ENCODE data around the gene MOB2. TPM values are rescaled to one million over a fixed set of nuclear protein-coding genes. Genes with fewer than 3 reads are reported as not detected.
A peak's percentile ranks its signal among the peaks of the same experiment; 100 is the strongest.

The MOB2 gene
- total and polyA plus RNA-seq, 9 of the 15 experiments (the other 6 are each of a cell fraction or from before 2014, with no cell fraction given) = 0.17 to 36.8 (median 19.2) TPM

DNA sequence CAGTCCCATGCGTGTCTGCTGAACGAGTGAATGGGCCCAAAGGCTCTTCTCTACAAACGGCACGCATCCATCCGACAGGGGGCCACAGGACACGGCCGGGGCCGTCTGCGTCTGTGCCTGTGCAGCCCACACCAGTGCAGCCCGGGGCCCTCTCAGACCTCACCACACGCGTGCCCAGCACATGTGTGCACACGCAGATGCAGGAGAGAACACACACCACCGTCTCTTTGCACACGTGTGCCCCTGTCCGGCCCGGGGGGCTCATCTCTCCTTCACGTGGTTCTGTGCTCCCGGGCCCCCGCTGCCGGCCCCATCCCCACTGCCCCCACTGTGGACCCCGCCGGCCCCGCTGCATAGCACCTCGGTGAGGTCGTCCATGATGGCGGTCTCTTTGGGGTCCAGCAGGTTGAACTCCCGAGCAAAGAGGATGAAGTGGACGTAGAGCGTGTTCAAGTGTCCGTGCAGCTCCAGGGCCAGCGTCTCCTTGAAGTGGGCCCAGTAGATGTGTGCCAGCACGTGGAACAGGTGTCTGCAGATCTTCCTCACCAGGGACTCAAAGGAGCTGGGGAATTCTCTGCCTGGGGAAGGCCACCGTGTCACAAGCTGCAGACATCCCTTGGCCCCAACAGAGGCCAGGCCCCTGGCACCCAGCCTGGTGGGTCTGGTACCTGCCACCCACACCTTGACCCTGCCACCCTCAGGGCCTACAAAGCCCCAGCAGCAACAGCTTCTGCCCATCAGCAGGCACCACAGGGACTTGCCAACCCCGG is 16.5 kb downstream of the MOB2 start:
- no peak overlapping the region for H2AFZ ChIP-seq (ENCODE audit: low read depth, low read length)
- 85% methylated on average over 14 of the region's 35 CpGs for WGBS (ENCODE audit: insufficient coverage, low coverage, missing lambda C conversion rate)
- BruUV-seq (replicated peaks) = no TSS peak
- 0 out of 2 replicates have a peak, but pooled peaks cover 11% of the 10 kb centered on the region for H4K20me1 ChIP-seq (replicated peaks; ENCODE audit: control insufficient read depth, insufficient read depth, low read length)
- H3K4me3 ChIP-seq = no peak overlapping the region
- no peak overlapping the region for H3K4me2 ChIP-seq (ENCODE audit: insufficient read depth, low read length)
- no peaks in the 10 kb centered on the region for H3K79me2 ChIP-seq (ENCODE audit: control insufficient read depth, insufficient read depth, low read length)
- H3K9me3 ChIP-seq (replicated peaks; ENCODE audit: control insufficient read depth, insufficient read depth, low read depth, low read length) = no peaks in the 10 kb centered on the region
- in situ Hi-C loops (cut with MboI) = no loop called here
- ATAC-seq = no peak
- intact Hi-C loops (cut with micrococcal nuclease) = no loop called here
- no peaks in the 10 kb centered on the region for H3K27me3 ChIP-seq (ENCODE audit: control insufficient read depth in 2 of 2, insufficient read depth in 2 of 2, low read length in 2 of 2)
- no peak overlapping the region for H3K27ac ChIP-seq (ENCODE audit: extremely low read depth, low read depth, low read length)
- DNase-seq (ENCODE audit: extremely low read depth in 1 of 4, low spot score in 3 of 4) = no peak
- H3K36me3 ChIP-seq (ENCODE audit: control insufficient read depth, insufficient read depth, low read length) = peaks cover 3% of the 10 kb centered on the region; the same call in 1 of the 3 replicates
- ChIA-PET POLR2A (interaction anchor here (0.8 kb wide), 1 partner anchor 23 kb away, joined by 4 read pairs; no protein-coding TSS in a partner anchor), CTCF (ENCODE audit: low intra/inter-chr PET ratio) (no interaction called here)
- H3K4me1 ChIP-seq (replicated peaks in 1 of 2; ENCODE audit: control insufficient read depth in 2 of 2, insufficient read depth in 2 of 2, low read length in 2 of 2) = peaks cover 0 to 27% of the 10 kb centered on the region in 2 experiments; a peak in 2 of 5 replicates
- no peak for TF ChIP-seq DMBX1 (CRISPR knock-in tag; IDR thresholded peaks at IDR 0.05; ENCODE audit: borderline replicate concordance)
- TF ChIP-seq RBM22 (IDR thresholded peaks at IDR 0.05; ENCODE audit: low read depth, low read length, poor library complexity, severe bottlenecking) = peak; percentile 53
- FAIRE-seq = no peak
- H3K9ac ChIP-seq (ENCODE audit: insufficient read depth in 1 of 2, low read depth in 2 of 2, low read length in 2 of 2) = no peak overlapping the region; a peak in 1 of 4 replicates
- H3K9me1 ChIP-seq (ENCODE audit: control insufficient read depth, insufficient read depth, low read length) = no peaks in the 10 kb centered on the region

DNA sequence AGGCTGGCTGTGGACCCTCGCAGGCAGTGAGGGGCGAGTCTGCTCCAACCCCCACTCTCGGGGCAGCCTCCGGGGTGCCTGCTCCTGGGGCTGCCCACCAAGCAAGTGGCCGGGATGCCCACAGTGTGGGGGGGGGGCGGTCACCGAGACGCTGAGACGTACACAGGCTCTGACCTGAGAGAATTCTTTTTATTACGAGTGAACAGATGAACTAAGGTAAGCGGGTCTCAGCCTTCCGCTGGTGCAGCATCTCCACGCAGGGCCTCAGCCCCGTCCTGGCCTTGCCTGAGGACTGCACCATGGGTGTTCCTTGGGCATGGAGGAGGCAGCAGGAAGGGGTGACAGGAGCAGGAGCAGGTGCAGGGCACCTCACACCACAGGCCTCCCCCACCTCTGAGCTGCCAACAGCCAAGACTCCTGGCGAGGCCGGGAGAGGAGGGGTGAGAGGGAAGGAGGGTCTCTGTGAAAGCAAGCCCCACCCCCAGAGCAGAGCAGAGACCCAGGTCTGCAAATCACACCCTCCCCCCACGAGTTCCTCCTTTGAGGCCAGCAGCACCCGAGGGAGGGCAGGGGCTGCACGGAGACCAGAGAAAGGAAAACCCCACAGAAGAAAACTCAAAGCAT is 17.2 kb downstream of the MOB2 start:
- no peak for FAIRE-seq
- POLR2A ChIA-PET = no interaction called here
- Histone ChIP-seq H3K4me3 (no peak overlapping the region), H2AFZ (ENCODE audit: low read depth, low read length) (no peak overlapping the region), H3K36me3 (ENCODE audit: control insufficient read depth, insufficient read depth, low read length) (peaks cover 3% of the 10 kb centered on the region; the same call in 1 of the 3 replicates), H3K79me2 (ENCODE audit: control insufficient read depth, insufficient read depth, low read length) (no peaks in the 10 kb centered on the region), H3K27me3 (ENCODE audit: control insufficient read depth in 2 of 2, insufficient read depth in 2 of 2, low read length in 2 of 2) (no peaks in the 10 kb centered on the region), H3K4me1 (replicated peaks in 1 of 2; ENCODE audit: control insufficient read depth in 2 of 2, insufficient read depth in 2 of 2, low read length in 2 of 2) (peaks cover 0 to 27% of the 10 kb centered on the region in 2 experiments; a peak in 2 of 5 replicates), H3K4me2 (ENCODE audit: insufficient read depth, low read length) (no peak overlapping the region), H4K20me1 (replicated peaks; ENCODE audit: control insufficient read depth, insufficient read depth, low read length) (0 out of 2 replicates have a peak, but pooled peaks cover 11% of the 10 kb centered on the region), H3K27ac (ENCODE audit: extremely low read depth, low read depth, low read length) (no peak overlapping the region), H3K9me3 (replicated peaks; ENCODE audit: control insufficient read depth, insufficient read depth, low read depth, low read length) (no peaks in the 10 kb centered on the region), H3K9me1 (ENCODE audit: control insufficient read depth, insufficient read depth, low read length) (no peaks in the 10 kb centered on the region), H3K9ac (ENCODE audit: insufficient read depth in 1 of 2, low read depth in 2 of 2, low read length in 2 of 2) (no peak overlapping the region)
- TSS peak; percentile 50 for BruUV-seq (replicated peaks)
- ATAC-seq = no peak
- intact Hi-C loops (cut with micrococcal nuclease) (no loop called here), in situ Hi-C loops (cut with MboI) (no loop called here)
- CTCF ChIA-PET (ENCODE audit: low intra/inter-chr PET ratio) = no interaction called here
- 64% methylated on average over 13 of the region's 19 CpGs for WGBS (ENCODE audit: insufficient coverage, low coverage, missing lambda C conversion rate)
- DNase-seq (ENCODE audit: extremely low read depth in 1 of 4, low spot score in 3 of 4) = no peak
- no peak for TF ChIP-seq TSC22D4 (tag; IDR thresholded peaks at IDR 0.05)
- no peak for TF ChIP-seq CHD4 (IDR thresholded peaks at IDR 0.05; ENCODE audit: insufficient read depth, insufficient replicate concordance, low read depth, low read length, poor library complexity, severe bottlenecking)
- TF ChIP-seq, protein P1, sequence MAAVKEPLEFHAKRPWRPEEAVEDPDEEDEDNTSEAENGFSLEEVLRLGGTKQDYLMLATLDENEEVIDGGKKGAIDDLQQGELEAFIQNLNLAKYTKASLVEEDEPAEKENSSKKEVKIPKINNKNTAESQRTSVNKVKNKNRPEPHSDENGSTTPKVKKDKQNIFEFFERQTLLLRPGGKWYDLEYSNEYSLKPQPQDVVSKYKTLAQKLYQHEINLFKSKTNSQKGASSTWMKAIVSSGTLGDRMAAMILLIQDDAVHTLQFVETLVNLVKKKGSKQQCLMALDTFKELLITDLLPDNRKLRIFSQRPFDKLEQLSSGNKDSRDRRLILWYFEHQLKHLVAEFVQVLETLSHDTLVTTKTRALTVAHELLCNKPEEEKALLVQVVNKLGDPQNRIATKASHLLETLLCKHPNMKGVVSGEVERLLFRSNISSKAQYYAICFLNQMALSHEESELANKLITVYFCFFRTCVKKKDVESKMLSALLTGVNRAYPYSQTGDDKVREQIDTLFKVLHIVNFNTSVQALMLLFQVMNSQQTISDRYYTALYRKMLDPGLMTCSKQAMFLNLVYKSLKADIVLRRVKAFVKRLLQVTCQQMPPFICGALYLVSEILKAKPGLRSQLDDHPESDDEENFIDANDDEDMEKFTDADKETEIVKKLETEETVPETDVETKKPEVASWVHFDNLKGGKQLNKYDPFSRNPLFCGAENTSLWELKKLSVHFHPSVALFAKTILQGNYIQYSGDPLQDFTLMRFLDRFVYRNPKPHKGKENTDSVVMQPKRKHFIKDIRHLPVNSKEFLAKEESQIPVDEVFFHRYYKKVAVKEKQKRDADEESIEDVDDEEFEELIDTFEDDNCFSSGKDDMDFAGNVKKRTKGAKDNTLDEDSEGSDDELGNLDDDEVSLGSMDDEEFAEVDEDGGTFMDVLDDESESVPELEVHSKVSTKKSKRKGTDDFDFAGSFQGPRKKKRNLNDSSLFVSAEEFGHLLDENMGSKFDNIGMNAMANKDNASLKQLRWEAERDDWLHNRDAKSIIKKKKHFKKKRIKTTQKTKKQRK (IDR thresholded peaks at IDR 0.05; ENCODE audit: borderline replicate concordance, low read depth, low read length) = no peak
- TF ChIP-seq RFX7 (CRISPR knock-in tag; IDR thresholded peaks at IDR 0.05) = no peak
- TF ChIP-seq, protein P2, sequence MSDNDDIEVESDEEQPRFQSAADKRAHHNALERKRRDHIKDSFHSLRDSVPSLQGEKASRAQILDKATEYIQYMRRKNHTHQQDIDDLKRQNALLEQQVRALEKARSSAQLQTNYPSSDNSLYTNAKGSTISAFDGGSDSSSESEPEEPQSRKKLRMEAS (CRISPR knock-in tag; IDR thresholded peaks at IDR 0.05) = no peak
- no peak for TF ChIP-seq MCM7 (IDR thresholded peaks at IDR 0.05)
- TF ChIP-seq U2AF2 (optimal IDR thresholded peaks at IDR 0.05; ENCODE audit: low read depth, low read length) = no peak
- no peak for TF ChIP-seq CBX5 (IDR thresholded peaks at IDR 0.05; ENCODE audit: borderline replicate concordance, low read depth)
